Central memory CD4-positive, alpha-beta T cell (primary cell): ENCODE measurements around the gene ZCCHC24.

ENCODE experiments used
- DNase-seq: peaks from one replicate; pipeline ENCODE4 v3.0.0; 2022

ZCCHC24 gene

DNA sequence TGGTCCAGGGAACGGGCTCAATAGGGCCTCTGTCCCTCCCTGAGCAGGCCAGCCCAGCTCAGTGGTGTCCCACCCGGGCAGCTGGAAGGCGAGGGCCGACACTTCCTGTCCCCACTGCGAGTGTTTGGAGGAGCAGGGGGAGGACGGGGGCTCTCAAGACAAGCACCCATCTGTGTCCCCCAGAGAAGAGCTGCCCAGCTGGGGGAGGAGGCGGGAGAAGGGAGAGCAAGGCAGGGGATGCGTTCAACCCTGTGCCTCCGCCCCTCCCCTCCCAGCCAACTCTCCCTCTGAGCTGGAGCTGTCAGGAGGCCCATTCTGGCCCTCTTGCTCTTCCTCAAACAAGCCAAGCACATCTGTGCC is 35.7 kb downstream of the ZCCHC24 start:
- DNase-seq, result no peak

DNA sequence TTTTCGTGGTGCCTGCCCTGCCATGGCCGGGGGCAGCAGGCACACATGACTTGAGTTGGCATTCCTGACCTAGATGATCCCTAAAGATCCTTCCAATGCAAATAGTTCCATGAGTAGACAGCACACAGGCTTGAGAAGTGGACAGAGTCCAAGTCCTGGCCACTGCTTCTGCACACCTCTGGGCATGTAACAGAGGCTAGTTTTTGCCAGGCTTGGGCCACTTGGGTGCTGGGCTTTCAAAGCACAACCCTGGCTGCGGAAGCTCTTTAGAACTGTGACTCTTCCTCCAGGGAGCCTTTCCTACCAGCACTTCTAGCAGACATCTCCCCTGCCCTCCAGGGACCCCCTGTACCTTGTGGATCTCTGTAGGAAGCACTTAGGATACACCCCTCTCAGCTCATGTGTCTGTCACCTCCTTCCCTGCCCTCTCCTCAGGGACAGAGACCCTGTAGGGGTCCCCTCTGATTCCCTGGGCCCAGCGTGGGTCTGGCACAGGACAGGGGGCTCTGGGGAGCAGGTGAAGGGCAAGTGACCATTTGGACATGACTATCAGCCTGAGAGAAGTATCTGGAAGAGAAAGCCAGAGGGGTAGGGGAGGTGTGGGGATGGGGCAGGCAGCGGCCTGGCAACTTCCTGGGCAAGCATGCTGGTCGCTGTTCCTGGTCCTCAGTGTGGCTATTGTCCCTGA is 36.2 kb downstream of the ZCCHC24 start:
- no peak for DNase-seq

DNA sequence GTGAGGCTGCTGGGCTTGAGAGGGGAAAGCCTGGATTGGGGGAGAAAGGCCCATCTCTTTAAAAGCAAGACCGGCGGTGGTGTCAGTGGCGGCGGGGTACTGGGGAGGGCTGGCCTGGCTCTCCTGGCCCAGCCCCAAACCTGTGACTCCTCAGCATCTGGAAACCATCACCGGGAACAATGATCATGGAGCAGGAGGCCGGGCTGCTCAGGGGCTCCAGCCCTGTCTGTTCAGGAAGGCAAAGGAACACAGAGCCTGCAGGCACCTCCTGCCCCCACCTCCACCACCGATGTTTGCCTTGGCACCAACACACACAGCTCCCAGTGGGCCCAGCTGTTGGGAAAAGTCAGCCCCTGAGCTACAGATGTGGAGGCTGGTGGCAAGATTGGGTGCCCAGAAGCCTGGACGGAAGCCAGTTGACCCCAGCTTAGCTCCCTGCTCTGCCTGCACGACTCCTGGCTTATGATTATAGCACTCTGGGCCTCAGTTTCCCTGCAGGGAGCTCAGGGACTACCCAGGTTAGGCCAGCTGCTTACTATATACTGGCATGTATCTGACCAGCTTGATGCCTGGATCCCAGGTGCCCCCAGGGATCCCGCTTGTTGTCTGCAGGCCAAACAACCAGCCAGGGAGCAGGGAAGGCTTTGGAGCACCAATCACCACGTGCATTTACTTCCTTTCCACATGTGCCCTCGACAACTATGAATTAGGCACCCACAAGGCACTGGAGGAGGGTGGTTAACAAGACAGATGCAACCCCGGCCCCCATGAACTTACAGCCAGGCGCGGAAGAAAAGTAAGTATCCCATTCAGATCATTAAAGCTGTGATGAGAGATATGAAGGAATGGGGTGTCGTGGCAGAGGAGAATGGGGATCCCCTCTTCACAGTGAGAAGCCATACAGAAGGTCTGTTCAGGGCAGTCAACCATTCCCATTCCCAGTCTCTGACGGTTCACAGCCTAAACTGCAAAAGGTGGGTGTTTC is 37.3 kb downstream of the ZCCHC24 start:
- DNase-seq, result no peak

DNA sequence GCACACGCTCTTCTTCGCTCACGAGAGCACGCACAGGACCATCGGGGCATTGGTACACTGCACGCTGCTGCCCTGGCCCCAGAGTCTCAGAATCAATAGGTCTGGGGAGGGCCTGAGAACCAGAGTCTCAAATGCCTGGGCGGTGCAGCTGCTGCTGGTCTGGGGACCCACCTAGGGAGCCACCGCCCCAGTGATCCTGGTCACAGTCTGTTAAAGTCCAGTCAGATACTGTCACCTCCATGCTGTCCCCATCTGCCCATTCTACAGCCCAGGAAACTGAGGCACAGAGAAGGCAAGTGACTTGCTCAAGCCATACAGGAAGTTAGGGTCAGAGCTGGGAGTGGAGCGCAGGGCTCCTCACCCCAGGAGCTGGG is 38.0 kb downstream of the ZCCHC24 start:
- DNase-seq, result no peak

DNA sequence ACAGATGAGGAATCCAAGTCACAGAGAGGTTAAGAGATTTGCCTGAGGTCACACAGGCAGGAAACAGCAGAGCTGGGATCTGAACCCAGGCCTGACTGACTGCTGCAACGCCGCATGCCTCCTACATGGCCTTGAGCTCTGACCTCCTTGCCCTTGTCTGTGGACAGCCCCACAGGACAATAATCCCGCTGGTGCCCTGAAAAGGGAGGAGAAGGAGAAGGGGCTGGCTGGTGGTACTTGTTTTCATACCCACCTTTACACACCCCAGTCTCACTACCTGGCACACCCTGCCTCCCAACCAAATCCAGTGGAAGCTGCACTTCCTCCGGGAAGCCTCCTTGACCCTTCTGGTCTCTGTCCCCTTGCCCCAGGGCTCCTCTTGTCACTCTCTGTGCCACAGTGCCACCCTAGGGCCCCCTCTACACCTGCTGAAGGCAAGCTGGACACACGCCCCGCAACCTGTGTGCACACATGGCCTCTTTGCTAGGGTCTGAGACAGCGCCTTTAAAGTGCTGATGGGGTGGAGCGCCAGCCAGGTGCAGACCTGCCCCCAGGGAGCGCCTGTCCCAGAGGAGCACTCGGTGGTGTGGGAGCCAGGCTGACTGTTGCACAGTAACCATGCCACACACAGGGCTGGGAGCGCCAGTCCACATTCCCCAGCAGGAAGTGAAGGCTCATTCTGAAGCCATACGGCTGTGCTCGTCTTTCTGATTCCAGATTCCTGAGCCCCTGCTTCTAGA is 38.6 kb downstream of the ZCCHC24 start:
- DNase-seq, result no peak

DNA sequence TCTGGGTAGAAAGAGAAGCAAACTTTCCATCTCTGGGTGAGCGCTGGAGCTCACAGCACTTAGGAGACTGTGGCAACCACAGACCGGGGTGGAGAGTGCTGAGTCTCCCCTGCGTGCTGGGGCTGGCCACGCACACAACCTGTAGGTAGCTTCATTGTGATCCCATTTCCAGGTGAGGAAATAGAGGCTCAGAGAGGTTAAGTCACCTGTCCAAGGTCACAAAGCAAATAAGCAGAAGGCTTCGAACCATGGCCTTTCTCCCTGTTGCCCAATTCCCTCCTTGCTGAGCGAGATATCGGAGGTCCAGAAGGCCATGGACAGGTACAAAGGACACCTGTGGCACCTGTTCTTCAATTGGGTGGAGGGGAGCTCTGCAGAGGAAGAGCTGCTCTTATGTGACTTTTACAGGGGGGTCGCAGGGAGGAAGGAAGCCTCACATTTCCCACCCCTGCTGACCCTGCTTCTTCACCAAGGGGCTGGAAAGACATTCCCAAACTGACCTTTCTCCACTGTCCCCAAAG is 39.4 kb downstream of the ZCCHC24 start:
- DNase-seq, result no peak

DNA sequence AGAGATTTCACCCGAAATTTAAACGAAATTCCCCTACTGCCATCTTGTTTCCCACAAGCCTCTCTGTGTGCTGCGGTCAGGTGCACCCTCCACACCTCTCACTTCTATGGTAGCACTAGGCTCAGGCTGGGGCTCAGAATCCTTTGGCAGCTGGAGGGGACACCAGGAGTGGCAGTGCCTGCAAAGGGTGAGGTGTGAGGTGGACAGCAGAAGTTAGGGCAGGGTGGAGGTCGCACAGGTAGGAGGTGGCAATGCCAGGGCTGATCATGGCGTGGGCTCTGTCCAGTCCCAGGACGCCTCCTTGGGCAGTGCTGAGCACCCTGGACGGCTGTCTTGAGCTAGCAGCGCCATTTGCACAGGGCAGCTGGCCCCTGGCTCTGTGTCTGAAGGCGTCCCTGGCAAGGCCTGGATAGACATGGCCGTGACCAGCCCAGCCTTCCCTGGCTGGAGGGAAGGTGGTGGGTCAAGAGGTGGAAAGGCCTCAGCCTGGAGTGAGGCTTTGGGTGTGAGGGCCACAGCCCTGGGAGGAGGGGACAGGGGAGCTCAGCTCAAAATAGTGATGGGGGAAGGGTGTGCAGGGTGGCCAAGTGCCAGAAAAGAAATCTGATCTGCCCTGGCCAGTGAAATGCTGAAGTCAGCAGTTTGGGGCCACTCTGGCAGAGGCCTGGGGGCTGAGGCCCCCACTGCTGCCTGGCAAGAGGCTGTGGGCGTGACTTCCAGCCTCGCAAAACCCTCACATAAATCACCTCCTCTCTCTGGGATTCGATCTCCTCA is 40.0 kb downstream of the ZCCHC24 start:
- no peak for DNase-seq

DNA sequence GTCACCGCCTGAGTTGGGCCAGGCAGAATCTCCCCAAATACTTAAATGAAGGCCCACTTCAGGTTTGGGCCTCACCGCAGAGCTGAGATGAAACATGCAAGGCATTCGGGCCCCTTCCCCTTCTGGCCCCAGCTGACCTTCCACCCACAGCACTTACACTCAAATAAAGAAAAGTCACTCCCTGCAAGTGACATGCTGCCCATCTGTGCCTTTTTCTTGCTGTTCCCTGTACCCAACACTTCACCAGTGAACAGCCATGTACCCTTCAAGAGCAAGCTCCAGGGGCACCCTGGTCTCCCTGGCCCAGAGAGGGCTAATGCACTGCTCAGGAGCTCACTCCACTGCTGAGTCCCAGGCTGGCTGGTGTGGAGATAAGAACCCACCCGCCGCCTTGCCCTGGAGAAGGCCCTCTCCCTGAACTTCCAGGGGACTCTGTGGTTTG is 40.7 kb downstream of the ZCCHC24 start:
- no peak for DNase-seq

DNA sequence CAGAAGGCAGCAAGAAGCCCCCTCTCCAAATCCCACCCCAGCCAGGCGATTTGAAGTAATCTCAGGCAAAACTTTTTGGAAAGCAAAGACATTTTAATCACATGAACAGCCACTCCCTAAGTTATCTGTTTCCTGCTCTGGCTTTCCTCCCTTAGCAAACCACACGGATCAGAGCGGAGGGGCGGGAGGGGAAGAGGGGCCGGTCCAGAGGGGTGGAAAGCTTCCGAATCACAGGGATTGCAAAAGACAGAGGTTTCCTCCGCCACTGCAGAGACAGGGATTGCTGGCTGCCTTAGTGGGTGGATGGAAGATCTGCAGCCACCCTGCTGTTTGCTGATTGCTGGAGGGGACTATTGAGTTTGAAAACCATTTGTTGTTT is 41.2 kb downstream of the ZCCHC24 start:
- no peak for DNase-seq

DNA sequence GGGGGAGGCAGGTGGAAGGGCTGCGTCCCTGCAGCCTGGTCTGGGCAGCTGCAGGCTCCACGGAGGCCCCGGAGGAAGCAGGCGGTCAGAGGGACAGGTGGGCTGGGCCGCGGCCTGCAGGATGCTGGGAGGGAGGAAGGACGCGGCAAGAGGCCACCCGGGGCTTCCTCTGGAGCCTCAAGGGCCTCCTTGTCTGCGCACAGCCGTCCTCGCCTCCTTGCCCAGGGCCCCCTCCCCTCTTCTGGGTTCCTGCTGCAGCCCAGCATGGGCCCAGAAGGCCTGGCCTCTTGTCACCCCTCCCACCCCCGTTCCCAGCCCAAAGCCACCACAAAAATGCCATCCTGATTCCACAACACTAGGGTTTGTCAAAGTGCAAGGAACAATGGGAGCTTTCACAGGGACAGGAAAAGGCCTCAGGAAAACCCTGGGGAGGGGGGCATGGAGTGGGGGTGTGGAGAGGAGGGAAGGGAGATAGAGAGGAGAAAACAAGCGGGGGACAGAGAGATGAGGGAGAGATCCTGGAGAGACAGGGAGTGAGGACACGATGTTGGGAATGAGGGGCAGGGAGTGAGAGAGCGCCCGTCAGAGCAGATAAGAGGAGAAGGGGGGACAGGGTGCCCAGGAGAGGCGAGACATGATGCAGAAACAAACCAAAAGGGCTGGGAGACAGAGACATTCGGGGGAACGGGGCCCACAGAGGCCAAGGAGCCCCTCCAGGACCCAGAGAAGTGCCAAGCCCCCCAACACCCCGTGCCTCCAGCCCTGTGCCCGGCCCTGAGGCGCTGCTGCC is 41.8 kb downstream of the ZCCHC24 start:
- DNase-seq, result no peak

DNA sequence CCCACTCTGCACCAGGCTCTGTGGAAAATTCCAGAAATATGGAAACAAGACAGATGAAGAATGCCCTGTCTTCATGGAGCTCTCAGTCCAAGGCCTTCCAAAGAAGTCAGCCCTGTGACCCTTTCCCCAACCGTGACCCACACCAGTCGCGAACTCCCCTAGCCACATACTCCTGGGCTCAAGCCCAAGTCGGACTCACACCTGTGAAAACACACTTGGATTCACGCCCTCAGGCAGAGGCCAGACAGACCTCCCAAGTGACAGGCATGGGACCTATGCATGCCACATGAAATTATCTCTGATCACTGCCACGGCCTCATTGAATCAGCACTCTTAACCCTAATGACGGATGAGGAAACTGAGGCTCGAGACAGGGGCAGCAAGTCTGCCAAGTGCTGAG is 42.5 kb downstream of the ZCCHC24 start:
- DNase-seq, result no peak

DNA sequence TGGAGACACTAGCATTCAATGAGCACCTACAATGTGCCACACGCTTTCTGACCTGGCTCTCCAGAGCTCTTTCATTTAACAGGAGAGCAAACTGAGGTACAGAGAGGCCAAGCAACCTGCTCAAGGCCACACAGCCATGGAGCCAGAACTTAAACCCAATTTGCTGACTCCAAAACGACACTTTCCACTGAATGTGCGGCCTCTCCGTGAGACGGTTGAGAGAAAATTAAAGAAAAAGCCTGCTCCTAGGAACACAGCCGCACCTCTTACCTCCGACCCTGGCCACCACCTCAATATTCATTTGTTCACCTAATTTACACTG is 42.8 kb downstream of the ZCCHC24 start:
- DNase-seq, result no peak

DNA sequence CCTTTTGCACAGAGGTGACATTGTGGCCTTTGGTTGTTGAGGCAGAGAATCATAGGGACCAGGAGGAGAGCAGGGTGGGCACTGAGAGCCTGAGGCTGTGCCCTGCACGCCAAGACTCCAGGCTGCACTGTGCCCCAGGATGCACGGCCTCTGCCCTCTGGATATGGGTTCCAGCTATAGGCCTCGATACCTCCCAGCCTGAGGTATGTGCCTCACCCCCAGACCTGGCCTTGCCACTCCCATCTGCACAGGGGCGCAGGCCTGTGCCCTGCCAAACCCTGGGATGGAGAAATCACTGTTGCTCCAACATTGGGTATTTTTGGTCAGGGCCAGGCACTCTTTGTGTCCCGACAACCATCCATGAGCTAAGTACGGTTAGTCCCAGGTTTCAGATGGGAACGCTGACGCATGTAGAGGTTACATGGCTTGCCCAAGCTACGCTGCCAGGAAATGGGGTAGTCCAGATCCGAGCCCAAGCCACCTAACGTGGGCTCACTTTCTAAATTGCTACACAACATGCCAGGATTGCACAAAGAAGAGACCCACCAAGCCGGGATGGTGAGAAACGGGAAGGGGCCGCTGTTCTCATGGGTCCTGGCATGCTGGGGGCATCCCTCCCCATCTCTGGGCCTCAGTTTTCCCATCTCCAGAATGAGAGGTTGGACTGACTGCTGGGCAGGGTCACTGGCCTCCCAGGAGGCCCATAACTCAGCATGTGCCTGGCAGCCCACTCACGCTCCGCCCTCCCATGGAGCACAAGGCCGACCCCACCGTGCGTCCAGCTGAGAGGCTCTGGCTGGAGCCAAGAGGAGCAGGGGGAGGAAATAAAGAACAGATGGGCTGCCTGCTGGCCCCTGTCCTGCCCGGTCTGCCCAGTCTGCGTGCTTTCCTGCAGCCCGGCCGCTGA is 44.2 kb downstream of the ZCCHC24 start:
- DNase-seq, result no peak

DNA sequence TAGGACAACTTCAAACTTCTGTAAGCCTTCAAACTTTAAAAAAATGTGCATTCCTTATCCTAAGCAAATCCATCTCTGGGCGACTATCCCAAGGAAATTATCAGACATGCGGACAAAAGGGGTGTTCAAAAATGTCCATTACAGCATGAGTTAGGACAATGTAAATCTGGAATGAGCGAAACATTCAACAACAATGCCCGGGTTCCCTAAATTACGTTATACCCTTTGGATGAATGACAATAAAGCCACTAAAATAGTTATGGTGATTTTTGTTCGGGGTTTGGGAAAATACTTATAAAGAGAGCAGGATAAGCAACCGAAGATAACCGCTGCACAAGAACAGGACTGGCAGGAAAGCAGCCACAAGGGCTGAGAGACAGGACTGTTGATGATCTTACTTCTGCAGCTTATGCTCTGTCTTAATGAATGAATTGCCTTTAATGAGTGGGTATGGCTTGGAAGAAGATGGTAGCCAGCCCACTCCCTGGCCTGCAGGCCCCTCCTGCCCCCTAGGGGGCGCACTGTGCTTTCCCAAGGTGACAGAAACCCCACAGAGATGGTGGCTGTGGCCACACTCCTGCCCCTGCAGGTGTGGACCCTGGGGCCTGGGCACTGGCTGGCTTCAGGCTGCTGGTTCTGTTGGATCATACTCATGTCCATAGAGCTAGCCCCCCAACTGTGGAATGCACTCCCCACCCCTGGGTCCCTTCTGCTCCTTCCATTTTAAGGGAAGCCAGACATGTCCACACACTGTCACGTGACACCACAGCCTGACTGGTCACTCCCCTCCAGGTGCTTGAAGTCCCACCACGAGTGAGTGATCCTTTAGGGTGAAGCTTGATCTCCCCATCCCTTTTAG is 45.0 kb downstream of the ZCCHC24 start:
- no peak for DNase-seq

DNA sequence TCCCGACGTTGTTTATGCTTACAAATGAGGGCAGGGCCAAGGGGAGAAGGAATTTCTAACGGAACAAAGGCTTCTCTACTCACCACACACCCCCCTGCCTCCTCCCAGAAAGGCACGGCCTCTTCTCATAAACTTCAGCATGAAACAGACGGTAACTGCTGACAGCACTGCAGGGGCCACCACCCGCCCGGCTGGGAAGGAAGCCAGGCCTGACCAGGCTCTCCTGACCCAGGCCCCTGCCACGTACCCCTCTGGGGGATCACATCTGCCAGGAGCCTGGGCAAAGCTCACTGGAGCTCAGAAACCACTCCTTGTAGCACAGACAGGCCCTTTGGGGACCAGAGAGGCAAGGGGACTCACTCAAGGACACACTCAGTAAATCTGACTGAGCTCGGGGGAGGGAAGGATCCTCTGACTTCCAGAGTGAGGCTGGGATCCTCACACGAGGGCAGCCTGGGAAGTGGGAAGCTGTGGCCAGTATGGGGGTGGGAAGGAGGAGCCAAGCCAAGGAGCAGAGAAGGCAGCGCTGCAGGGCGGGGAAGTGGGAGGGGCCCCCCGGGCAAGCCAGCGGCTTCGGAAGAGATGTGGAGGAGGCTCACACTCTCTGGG is 46.1 kb downstream of the ZCCHC24 start:
- no peak for DNase-seq

DNA sequence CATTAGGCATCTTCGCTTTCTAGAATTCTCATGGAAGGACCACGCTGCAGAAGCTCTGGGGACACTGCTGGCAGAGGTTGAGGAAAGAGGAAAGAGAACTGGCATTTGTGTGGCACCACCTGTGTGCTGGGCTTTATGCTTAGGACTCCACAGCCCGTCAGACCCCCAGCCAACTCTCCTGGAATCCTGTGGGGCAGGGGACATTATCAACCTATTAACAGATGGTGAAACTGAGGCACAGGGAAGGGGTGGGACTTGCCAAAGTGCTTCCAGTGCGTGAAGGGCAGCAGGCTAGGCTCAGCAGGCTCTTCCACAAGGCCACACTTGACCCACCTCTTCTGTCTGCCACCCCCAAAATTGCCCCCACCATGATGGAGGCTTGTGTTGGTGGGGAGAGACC is 46.8 kb downstream of the ZCCHC24 start:
- no peak for DNase-seq

DNA sequence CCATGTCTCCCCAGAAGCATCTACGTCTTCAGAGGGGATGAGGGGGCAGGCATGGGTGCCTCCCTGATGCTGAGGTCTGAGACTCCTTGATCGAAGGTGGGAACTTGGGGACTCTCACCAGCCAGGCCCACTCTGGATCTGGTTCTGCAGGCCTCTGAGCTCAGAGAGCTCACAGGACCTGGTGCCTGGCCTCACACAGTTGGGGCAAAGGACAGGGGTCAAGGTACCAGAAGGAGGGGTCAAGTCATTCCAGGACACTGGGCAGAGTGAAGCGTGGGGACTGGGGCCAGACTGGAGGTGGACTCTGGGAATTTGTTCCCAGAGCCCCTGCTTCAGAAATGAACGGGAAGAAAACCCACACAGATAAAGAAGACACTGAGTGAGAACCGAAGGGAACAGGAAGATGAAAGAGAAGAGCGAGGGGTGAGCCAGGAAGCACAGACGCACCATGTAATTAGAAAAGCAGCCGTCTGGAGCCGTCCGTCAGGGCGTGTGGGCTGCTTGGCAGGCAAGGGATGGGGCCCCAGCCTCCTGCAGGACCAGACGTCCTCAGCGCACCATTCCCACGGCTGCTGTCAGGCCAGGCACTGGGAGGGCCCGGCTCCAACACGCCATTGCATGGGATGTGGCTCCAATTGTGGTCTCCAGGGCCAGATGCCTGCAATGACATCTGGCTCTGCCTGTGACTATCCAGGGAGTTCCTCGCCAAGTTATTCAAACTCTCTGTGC is 47.7 kb downstream of the ZCCHC24 start:
- DNase-seq, result no peak

DNA sequence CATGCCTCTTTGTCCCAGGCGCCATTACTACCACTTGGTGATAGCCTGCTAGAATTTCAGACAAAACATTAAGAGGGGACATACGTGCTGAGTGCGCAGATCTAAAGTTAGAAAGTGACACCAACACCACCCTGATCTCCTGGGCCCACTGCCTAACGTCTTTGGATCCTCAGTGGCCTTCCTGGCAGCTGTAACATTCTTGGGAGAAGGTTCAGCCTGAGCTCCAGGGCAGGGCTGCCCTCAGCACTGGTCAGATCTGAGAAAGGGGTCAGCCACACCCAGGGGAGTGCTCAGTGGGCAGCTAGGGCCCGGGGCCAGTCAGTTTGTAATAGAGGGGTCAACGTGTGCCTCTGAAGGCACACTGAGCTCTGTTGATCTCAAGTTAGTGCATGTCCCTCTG is 48.4 kb downstream of the ZCCHC24 start:
- no peak for DNase-seq

DNA sequence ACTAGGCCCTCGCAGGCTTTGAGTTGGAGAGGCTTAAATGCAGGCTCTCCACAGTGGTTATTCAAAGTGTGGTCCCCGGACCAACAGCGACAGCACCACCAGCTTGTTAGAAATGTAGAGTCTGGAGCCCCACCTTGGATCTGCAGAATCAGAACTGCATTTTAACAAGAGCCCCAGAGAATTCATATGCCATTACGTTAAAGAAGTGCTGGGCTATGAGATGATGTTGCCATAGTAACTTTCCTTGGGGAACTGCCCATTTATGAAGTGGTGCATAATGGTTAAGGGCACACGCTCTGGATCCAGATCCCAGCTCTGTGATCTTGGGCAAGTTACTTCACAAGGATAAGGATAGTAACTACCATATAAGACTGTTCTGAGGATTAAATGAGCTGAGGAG is 48.9 kb downstream of the ZCCHC24 start:
- no peak for DNase-seq
